ENCODE results near the gene NKD1.

The NKD1 gene

GRCh38 chr16:50640919-50641817, 93.0 kb downstream of the NKD1 start:
- in situ Hi-C loops (cut with HindIII; ENCODE audit: low sequenced_read_pairs): no loop called here

GRCh38 chr16:50641818-50642187, 93.6 kb downstream of the NKD1 start:
- in situ Hi-C loops (cut with HindIII; ENCODE audit: low sequenced_read_pairs): no loop called here

DNA sequence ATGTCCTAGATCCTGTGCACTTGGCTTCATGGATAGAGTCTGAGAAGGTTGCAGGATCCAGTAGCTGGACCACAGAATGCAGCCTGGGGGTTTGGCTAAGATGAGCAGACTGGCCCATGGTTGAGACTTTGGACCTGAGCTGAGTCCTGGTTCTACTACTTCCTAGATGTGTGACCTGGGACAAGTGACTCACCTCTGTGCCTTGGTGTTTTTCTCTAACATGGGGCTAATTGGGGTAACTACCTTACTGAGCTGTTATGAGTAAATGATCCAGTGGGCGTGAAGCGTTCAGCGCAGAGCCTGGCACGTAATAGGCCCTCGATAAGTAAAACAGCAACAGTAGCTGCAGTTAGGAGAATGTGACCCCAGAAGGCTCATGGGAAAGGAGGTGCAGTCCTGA, 94.2 kb downstream of the NKD1 start:
- in situ Hi-C loops (cut with HindIII; ENCODE audit: low sequenced_read_pairs): no loop called here

DNA sequence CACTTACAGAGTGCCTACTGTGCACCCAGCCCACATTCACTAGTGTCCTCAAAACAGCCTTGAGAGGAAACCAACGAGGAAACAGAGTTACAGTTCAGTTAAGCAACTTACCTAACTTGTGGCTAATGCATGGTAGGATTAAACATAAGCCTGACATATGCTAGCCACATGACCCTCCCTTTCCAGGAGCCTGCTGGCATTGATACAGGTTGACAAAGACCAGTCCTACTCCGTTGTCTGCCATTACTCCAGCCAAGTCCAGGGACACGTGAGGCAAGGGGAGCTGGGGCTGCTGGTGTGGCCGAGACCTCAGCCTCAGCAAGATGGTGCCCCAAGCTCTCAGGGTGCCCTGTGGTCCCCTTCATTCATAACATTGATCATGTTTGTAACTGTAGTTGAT, 95.0 kb downstream of the NKD1 start:
- in situ Hi-C loops (cut with HindIII; ENCODE audit: low sequenced_read_pairs): no loop called here

DNA sequence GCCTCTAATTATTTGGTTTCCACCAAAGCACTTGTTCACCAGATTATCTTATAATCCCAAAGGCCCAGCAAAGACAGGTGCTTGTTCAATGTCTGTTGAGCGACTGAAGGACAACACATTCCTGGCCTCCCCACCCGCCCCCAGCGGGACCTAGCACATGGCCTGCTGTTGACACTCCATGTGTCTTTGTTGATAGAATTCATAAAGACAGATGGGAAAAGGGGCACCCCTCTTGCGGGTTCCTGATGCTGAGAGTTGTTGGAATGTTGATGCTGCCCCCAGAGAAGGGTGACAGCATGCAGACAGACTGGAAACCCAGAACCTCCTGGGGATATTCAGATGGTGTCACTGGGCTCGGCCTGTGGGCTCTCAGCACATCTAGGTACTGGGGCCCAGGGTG, 96.0 kb downstream of the NKD1 start:
- in situ Hi-C loops (cut with HindIII; ENCODE audit: low sequenced_read_pairs): no loop called here

- in situ Hi-C loops (cut with HindIII; ENCODE audit: low sequenced_read_pairs): loop anchor here (5.0 kb wide), 1 partner anchor 32 kb away; no protein-coding TSS in a partner anchor
These were observed 96.5 kb downstream of the NKD1 start for GRCh38 chr16:50644729-50645128.

DNA sequence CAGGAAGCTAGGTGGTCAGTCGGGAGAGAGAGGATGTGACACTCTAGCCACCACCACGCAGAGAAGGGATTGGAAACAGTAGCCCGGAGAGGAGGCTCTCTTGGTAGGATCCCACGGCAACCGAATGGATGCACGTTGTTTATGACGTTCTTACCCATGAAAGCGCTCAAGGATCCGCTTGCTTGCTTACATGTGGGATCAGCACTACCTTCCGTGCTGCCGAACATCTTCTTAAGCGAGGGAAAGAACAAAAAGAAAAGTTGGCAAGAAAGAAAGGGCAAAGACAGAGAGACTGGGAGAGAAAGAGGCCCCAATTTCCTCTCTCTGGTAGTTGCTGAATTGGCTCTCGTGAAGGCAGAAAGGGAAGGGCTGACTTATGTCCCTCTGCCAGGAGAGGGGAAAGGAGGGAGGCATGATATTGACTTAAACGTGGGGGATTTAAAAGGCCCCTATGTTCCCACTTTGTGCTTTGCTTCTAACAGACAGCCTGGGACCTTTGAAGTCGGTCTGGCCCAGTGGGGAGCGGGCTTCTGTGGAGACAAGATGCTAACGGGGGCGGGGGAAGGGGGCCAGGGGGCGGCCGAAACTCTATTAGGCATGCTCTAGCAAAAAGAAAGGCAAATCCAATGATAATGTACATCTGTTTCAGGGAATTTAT, 97.5 kb downstream of the NKD1 start:
- in situ Hi-C loops (cut with HindIII; ENCODE audit: low sequenced_read_pairs): loop anchor here (5.0 kb wide), 1 partner anchor 33 kb away; no protein-coding TSS in a partner anchor

GRCh38 chr16:50646345-50646744, 98.1 kb downstream of the NKD1 start:
- in situ Hi-C loops (cut with HindIII; ENCODE audit: low sequenced_read_pairs): loop anchor here (5.0 kb wide), 1 partner anchor 34 kb away; no protein-coding TSS in a partner anchor

DNA sequence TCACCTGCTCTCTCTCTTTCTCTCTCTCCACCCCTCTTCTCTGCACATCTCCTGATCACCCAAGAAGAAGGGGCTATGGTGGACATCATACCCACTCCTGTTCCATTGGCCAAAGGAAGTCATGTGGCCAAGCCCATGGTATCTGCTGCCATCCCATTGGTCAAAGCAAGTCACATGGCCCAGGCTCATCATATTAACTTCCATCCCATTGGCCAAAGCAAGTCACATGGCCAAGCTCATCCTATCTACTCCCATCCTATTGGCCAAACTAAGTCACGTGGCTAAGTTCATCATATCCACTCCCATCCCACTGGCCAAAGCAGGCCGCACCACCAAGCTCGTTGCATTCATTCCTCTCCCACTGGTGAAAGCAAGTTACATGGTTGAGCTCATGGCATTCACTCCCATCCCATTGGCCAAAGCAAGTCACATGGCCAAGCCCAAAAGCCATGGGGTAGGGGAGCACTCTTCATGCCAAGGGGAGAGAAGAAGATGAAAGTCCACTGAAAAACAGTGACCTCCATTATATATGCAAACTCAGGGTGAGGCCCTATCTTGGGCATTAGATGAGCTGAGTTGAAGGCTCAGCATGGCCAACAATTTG, 103.7 kb downstream of the NKD1 start:
- in situ Hi-C loops (cut with HindIII; ENCODE audit: low sequenced_read_pairs): no loop called here

- in situ Hi-C loops (cut with HindIII; ENCODE audit: low sequenced_read_pairs): no loop called here
These were observed 104.7 kb downstream of the NKD1 start for GRCh38 chr16:50652836-50653425.

DNA sequence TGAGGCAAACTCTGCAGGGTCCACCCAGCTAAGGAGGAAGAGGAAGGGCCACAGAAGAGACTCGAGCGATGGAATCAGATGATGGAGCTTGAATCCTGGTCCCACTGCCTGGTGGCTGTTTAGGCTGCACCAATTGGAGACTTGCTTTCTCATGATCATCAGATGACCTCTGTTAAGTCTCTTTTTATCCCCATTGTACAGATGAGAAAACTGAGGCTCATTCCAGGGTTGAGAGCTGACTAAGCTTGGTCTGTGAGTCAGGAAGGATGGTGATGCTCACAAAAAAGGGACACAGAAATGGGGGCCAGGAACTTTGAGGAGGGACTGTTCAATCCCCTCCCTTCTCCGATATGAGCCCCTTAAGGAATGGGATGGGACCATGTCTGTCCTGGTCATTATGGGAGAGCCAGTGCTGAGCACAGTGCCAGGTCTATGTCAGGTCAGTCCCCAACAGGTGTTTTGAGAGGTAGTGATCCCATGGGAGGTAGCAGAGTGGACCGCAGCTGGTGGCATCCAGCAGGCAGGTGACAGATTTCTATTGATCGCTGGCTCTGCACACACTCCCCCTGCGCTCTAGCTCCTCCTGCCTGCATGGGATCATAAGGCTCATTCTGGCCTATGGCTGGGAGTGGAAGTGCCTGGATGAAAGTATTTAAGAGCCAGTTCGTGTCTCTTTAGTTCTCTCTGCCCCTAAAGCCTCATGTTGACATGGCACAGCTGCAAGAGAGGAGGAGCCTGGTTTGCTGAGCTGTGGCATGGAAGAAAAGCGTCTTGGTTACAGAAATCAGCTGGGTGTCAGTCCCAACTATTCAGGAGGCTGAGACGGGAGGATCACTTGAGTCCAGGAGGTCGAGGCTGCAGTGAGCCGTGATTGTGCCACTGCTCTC, 105.7 kb downstream of the NKD1 start:
- in situ Hi-C loops (cut with HindIII; ENCODE audit: low sequenced_read_pairs): no loop called here

DNA sequence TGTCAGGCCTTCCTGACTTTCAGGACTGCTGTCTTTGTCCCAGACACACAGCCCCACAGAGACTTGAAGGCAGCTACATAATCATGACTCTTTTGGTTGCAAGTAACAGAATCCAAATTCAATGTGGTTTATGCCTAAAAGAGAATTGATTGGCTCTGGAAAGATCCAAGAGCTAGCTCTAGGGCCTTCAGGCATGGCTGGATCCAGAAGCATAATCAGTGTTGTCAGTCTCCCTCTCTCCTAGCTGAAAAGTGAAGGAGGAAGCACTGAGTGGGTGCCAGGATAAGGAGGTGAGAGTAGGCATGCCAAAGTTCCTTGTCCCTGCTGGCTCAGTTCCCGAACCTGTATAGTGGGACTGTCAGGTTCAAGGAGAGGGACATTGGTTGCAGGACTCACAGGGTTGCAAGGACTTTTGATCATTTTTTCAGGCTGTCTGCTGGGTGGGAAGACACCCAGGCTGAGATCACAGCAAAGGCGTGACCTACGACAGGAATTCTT, 107.4 kb downstream of the NKD1 start:
- in situ Hi-C loops (cut with HindIII; ENCODE audit: low sequenced_read_pairs): no loop called here

DNA sequence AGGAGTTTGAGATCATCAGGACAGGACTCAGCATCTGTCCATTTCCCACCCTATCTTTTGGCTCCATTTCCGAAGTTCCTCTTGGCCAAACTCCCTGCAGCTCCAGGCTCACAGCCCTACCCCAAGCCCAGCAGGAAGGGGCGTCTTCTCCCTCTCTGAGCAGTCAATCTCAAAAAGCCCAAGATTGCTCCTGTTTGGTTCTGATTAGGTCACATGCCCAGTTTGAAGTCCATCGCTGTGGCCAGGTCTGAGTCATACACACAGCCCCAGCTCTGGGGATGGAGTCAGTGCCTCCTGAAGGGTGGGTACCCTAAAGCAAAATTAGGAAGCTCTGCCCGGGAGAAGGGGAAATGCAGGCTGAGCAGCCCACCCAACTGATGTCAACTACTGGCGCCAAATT, 109.0 kb downstream of the NKD1 start:
- in situ Hi-C loops (cut with HindIII; ENCODE audit: low sequenced_read_pairs): no loop called here

DNA sequence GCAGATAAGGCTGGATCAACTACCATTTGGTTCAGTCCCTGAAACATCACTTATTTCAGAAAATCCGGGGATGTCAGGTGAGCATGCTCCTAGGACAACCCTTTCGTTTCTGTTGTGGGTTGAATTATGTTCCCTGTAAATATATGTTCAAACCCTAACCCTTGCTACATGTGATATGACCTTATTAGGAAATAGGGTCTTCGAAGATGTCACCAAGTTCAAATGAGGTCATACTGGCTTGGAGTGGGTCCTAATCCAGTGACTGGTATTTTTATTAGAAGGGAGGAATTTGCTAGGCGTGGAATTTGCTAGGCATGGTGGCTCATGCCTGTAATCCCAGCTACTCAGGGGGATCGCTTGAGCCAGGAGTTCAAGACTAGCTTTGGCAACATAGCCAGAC, 111.6 kb downstream of the NKD1 start:
- in situ Hi-C loops (cut with HindIII; ENCODE audit: low sequenced_read_pairs): no loop called here

GRCh38 chr16:50662306-50662940, 114.2 kb downstream of the NKD1 start:
- in situ Hi-C loops (cut with HindIII; ENCODE audit: low sequenced_read_pairs): no loop called here

DNA sequence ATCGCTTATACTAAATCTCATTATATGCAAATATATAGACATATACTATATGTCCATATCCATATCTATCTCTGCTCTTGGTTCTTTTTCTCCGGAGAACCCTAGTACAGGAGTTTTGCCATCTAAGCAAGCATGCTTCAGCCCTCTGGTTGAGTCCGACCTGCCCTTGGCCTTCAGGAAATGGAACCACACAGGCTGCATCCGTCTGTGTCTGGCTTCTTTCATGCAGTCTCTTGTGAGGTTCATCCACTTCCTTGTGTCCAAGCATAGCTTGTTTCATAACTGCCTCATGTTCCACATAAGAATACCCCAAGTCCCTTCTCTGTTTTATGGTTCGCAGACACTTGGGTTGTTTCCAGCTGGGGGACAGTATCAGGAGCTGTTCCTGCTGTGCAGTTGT, 116.1 kb downstream of the NKD1 start:
- in situ Hi-C loops (cut with HindIII; ENCODE audit: low sequenced_read_pairs): no loop called here

DNA sequence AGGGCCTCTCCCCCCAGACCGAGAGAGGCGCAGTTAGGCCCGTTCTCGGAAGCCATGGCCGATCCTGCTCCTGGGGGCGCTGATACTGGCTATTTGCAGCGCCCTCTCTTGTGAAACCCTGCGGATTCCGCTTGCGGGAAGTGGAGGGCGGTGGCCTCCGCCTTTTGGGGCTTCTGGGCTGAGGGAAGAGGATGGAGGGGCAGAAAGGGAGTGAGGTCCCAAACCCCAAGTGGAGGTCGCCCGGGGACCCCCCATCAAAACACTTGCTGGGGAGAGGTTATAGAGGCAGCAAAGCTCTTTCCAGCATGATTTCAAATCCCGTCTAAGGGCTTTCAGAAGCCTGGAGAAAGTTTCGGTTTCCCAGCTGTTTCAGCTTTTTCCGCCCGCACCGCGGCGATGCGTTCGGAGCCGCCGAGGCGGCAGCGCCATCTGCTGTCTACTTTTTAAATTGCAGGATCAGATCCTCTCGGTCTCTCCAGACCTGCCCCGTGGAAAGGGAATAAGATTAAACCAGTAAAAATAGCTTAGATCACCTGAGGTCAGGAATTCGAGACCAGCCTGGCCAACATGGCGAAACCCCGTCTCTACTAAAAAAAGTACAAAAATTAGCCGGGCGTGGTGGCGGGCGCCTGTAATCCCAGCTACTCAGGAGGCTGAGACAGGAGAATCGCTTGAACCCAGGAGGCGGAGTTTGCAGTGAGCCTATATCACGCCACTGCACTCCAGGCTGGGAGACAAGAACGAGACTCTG, 117.1 kb downstream of the NKD1 start:
- in situ Hi-C loops (cut with HindIII; ENCODE audit: low sequenced_read_pairs): no loop called here

DNA sequence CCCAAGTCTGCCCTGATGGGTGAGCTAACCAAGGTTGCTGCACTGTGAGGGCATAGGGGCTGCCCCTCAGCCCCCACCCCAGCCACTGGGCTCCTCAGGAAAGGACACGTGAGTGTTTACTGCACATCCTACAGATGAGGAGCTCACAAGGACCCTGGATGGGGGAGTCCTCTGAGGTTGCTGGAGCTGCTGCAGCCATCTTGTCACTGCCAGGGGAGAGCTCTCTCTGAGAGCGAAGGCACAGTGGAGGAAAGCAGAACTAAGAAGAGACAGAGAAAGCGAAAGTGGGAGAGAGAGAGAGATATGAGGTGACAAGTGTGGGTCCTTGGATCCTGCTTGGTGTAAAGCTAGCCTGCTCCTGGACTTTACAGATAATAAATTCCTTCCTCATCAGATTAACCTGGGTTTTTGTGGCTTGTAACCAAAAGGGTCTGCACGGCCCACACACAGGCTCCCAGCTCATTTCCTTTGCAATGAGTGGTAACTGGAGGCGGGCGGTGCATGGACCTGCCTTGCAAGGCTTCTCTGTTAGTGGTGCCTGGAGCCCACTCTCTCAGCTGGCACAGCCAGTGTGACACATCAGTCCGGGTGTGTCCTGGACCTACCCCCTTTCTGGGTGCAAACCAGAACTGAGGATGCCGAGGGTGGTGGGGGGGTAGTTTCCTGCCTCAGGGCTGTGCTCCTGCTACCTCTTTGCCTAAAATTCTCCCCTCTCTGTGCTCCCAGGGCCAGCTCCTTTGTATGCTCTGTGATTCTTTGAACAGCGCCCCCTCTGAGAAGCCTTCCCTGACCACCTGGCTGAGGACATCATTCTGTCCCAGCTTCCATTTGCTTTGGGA, 118.7 kb downstream of the NKD1 start:
- in situ Hi-C loops (cut with HindIII; ENCODE audit: low sequenced_read_pairs): no loop called here
